ENCODE measurements around the gene RPTOR.
"Not testable (repeated sequence)": the region's sequence is repeated elsewhere in the genome, so short reads cannot be mapped to it uniquely, and the experiment has no call there.

RPTOR gene

DNA sequence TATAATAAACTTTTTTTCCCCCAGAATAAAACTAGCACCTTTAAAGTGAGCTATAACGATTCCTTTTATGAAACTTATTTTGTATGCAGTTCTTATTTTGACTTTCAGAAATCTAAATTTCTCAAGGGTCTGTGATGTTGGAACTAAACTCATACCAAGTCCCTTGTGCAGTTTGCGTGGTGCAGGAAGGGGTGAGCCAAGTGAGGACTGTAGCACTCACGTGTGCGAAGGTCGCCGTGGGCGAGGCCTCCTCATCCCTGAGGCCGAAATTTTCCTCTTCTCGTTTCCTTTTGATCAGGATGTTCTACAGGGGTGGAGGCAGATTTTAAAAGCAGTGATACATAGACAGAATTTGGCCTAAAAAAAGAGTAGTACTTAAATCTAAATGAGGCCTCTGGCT is 73.7 kb downstream of the RPTOR start:
- in situ Hi-C loops (cut with MboI; ENCODE audit: low sequenced_read_pairs, unreplicated experiment) = no loop called here
- TF ChIP-seq, protein P1, sequence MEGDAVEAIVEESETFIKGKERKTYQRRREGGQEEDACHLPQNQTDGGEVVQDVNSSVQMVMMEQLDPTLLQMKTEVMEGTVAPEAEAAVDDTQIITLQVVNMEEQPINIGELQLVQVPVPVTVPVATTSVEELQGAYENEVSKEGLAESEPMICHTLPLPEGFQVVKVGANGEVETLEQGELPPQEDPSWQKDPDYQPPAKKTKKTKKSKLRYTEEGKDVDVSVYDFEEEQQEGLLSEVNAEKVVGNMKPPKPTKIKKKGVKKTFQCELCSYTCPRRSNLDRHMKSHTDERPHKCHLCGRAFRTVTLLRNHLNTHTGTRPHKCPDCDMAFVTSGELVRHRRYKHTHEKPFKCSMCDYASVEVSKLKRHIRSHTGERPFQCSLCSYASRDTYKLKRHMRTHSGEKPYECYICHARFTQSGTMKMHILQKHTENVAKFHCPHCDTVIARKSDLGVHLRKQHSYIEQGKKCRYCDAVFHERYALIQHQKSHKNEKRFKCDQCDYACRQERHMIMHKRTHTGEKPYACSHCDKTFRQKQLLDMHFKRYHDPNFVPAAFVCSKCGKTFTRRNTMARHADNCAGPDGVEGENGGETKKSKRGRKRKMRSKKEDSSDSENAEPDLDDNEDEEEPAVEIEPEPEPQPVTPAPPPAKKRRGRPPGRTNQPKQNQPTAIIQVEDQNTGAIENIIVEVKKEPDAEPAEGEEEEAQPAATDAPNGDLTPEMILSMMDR (IDR thresholded peaks at IDR 0.05; ENCODE audit: borderline replicate concordance, control extremely low read depth, extremely low read depth, insufficient read depth, missing control alignments) = no peak
- DNase-seq (ENCODE audit: low spot score) = no peak

DNA sequence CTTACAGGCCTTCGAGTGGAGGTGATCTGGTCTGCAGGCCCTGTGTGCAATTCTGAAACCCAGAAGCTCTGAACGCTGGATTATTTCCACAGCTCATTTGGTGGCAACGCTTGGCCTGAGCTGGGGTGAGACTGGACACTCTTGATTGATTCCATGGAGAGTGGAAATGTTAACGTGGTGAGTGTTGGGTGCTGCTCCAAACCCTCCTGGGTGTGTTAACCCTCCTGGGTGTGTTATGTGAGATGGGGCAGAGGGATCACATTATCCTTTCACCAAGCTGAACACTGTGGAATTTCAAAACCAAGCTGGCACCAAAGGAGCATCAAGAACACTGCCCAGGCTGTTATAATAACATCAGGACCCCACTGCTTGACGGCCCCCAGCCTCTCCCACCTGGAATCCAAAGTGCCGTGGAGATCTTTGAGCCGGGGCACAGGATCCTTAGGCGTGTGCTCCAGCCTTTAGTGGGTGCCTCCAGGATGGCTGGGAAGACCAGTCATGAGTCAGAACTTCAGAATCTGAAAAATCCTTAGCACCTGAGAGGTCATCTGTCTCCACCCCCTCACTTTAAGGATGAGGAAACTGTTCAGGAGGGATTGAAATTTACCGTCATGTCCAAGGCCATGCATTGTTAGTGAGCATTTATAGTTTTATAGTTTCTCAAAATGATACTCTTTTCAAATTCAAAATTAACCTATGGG is 75.0 kb downstream of the RPTOR start:
- no peak for DNase-seq (ENCODE audit: low spot score)
- in situ Hi-C loops (cut with MboI; ENCODE audit: low sequenced_read_pairs, unreplicated experiment) = no loop called here
- TF ChIP-seq, protein P1 (IDR thresholded peaks at IDR 0.05; ENCODE audit: borderline replicate concordance, control extremely low read depth, extremely low read depth, insufficient read depth, missing control alignments) = no peak

DNA sequence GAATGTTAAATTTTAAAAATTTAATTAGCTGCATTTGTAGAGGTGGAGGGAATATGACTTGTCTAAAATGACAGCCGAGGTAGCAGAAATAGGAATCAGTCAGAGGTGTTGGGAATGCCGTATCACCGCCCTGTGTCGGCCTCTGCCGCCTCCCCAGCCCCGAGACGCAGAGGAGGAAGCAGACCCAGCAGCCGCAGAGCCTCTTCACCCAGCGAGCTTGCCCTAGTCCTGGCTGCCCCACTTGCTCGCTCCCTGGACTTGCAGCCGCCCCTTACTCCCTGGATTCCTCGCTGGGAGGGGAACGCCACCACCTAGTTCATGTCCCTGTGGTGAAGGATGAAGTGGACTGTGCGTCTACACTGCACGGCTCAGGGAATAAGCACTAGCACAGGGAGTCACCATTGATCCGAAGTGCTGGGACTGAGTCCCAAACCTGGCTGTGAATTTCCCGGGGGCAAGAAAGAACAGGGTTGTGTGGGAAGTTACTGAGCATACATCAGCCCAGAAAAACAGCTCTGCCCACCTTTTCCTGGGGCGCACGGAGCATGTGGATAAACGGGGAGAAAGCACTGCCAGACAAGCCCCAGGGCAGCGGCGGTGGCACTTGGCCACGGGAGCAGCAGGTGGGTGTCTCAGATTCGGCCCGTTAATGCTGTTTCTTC is 76.8 kb downstream of the RPTOR start:
- no peak for DNase-seq (ENCODE audit: low spot score)

DNA sequence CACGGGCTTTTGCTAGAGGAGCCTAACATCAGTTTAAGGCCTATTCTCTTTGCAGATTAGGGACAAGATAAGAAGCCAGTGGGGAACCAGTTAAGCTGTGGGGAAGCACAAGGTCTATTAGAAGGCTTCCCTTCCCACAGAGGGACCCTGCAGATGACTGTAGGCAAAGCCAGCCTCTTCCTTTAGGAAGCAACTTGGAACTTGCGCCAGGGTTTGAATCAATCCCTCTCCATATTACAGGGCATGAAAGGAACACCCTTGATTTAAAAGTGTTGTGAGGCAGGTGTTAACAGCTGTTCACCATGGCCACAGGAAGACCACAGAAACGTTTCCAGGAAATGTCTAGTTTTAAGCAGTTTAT is 77.3 kb downstream of the RPTOR start:
- TF ChIP-seq, protein P1 (IDR thresholded peaks at IDR 0.05; ENCODE audit: borderline replicate concordance, control extremely low read depth, extremely low read depth, insufficient read depth, missing control alignments) = no peak
- no peak for DNase-seq (ENCODE audit: low spot score)
- in situ Hi-C loops (cut with MboI; ENCODE audit: low sequenced_read_pairs, unreplicated experiment) = no loop called here

More for the DNA sequence above, 76.8 kb downstream of the RPTOR start:
- TF ChIP-seq, protein P1 (IDR thresholded peaks at IDR 0.05; ENCODE audit: borderline replicate concordance, control extremely low read depth, extremely low read depth, insufficient read depth, missing control alignments) = no peak
- in situ Hi-C loops (cut with MboI; ENCODE audit: low sequenced_read_pairs, unreplicated experiment) = no loop called here

DNA sequence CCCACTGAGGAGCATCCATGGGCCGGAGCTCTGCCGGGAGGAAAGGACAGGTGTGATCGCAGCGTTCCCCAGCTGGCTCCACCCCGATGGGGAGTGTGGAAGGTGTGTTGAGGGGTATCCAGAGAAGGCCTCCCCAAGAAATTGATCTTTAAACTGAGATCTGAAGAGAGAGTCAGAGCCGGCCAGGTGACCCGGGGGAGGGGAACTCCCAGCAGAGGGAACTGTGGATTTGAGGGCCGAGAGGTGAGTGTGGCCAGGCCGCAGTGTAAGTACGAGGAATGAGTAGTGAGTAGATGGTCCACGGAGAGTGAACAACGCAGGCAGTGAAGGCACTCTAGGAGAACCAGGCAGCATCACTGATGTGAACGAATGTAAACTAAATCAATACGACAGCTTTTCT is 80.2 kb downstream of the RPTOR start:
- DNase-seq (ENCODE audit: low spot score) = no peak
- in situ Hi-C loops (cut with MboI; ENCODE audit: low sequenced_read_pairs, unreplicated experiment) = no loop called here
- TF ChIP-seq, protein P1 (IDR thresholded peaks at IDR 0.05; ENCODE audit: borderline replicate concordance, control extremely low read depth, extremely low read depth, insufficient read depth, missing control alignments) = no peak

DNA sequence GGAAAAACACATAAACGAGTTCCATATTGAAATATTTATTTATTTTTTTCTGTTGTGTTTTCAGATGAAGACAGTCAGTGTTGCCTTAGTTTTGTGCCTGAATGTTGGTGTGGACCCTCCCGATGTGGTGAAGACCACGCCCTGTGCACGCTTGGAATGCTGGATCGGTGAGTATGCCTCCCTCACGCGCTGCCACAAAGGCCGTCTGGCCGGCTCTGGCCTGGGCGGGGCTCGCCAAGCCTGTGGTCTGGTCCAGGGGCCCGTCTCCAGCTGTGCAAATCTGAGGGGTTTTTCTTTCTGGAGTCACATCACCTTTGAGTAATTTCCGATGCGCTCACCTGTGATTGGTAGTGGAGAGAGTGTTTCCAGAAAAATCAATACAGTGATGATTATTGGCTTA is 81.0 kb downstream of the RPTOR start:
- TF ChIP-seq, protein P1 (IDR thresholded peaks at IDR 0.05; ENCODE audit: borderline replicate concordance, control extremely low read depth, extremely low read depth, insufficient read depth, missing control alignments) = no peak
- DNase-seq (ENCODE audit: low spot score) = no peak
- in situ Hi-C loops (cut with MboI; ENCODE audit: low sequenced_read_pairs, unreplicated experiment) = no loop called here

DNA sequence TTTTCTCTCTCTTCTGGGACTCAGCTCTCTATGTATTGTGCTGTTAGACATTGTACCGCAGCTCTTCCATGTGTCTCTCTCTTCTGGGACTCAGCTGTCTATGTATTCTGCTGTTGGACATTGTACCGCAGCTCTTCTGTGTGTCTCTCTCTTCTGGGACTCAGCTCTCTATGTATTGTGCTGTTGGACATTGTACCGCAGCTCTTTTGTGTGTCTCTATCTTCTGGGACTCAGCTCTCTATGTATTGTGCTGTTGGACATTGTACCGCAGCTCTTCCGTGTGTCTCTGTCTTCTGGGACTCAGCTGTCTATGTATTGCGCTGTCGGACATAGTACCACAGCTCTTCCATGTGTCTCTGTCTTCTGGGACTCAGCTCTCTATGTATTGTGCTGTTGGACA is 84.2 kb downstream of the RPTOR start:
- in situ Hi-C loops (cut with MboI; ENCODE audit: low sequenced_read_pairs, unreplicated experiment) = not testable (repeated sequence)

More for the DNA sequence above, 84.2 kb downstream of the RPTOR start:
- not testable (repeated sequence) for DNase-seq (ENCODE audit: low spot score)

Data from GM13976 (cell line).